GM21786 (cell line): Measurements from ENCODE around the gene CD19.
"Not testable (repeated sequence)": the region's sequence is repeated elsewhere in the genome, so short reads cannot be mapped to it uniquely, and the experiment has no call there.

Experiments used
- ATAC-seq: cut with Tn5 transposase; IDR thresholded peaks from one replicate; pipeline ENCODE4 v1.9.1; 2021; ENCODE audit not compliant: unreplicated experiment

CD19 gene

GRCh38 chr16:28980330-28980729 is 48.6 kb downstream of the CD19 start:
- ATAC-seq = not testable (repeated sequence)

GRCh38 chr16:28980929-28981328 is 49.2 kb downstream of the CD19 start:
- no peak for ATAC-seq

GRCh38 chr16:28981517-28981916 is 49.7 kb downstream of the CD19 start:
- no peak for ATAC-seq

- ATAC-seq = no peak
These were observed 50.6 kb downstream of the CD19 start for GRCh38 chr16:28982418-28982817.

GRCh38 chr16:28982949-28983348 is 51.2 kb downstream of the CD19 start:
- no peak for ATAC-seq

GRCh38 chr16:28983644-28984043 is 51.9 kb downstream of the CD19 start:
- ATAC-seq = no peak

- no peak for ATAC-seq
These were observed 52.3 kb downstream of the CD19 start for GRCh38 chr16:28984091-28984490.

- no peak for ATAC-seq
These were observed 52.9 kb downstream of the CD19 start, which contains the start of gene LAT for GRCh38 chr16:28984619-28985135. Gene LAT, plus strand, starts transcription at chr16:28985052. Its CDS starts 366 bp downstream, at chr16:28985418.

- ATAC-seq = no peak
These were observed 53.7 kb downstream of the CD19 start for GRCh38 chr16:28985211-28986041.

- ATAC-seq = no peak
These were observed 54.3 kb downstream of the CD19 start for GRCh38 chr16:28986046-28986445.

- ATAC-seq = no peak
These were observed 54.7 kb downstream of the CD19 start for GRCh38 chr16:28986492-28986891.

GRCh38 chr16:28987170-28987853 is 55.5 kb downstream of the CD19 start:
- no peak for ATAC-seq
